ENCODE results near the gene ATXN1L.

DNA sequence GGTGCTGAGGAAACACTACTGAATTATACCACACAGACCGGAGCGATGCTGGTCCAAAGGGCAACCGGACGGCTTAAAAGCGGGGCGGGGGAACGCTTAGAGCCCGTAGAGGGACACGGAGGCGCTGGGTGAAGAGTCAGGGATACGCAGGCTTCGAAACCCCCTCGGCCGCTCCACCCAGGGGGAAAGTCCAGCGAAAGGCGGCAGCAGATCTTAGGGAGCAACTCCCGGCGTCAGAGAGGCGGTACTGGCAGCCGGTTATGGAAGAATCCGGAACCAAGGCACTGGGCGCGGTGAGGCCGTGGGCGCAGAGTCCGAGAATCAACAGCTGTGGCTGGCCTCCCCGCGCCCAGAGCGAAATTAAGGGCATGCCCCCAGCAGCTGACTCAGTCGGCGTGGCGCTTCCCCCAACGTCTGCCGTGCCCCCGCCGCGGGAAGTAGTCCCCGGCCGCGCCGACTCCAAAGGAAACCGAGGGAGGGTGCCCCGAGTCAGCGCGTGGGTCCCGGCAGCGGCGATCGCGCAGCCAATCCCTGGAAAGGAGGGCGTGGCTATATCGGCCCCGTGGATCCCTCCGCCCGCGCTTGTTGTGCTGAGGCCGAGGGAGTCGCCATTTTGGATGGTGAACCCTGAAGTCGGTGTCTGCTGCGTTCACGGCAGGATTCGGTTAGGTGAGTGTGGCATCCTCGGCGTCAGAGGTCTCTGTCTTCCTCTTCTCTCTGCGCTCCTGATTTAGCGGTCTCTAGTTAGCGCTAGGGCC, 49.3 kb downstream of the ATXN1L start, which contains the start of gene IST1:
- TF ChIP-seq, protein P1, sequence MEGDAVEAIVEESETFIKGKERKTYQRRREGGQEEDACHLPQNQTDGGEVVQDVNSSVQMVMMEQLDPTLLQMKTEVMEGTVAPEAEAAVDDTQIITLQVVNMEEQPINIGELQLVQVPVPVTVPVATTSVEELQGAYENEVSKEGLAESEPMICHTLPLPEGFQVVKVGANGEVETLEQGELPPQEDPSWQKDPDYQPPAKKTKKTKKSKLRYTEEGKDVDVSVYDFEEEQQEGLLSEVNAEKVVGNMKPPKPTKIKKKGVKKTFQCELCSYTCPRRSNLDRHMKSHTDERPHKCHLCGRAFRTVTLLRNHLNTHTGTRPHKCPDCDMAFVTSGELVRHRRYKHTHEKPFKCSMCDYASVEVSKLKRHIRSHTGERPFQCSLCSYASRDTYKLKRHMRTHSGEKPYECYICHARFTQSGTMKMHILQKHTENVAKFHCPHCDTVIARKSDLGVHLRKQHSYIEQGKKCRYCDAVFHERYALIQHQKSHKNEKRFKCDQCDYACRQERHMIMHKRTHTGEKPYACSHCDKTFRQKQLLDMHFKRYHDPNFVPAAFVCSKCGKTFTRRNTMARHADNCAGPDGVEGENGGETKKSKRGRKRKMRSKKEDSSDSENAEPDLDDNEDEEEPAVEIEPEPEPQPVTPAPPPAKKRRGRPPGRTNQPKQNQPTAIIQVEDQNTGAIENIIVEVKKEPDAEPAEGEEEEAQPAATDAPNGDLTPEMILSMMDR (IDR thresholded peaks at IDR 0.05) = peak in 1 of 4 experiments; percentile 24
- TF ChIP-seq POLR2AphosphoS5 (IDR thresholded peaks at IDR 0.05) = peak; percentile 98

Data from prostate gland (tissue), 2 donors.